ENCODE results near the gene ZNF14. TPM values are rescaled to one million over a fixed set of nuclear protein-coding genes. Genes with fewer than 3 reads are reported as not detected.

The ZNF14 gene
- total RNA-seq, 1 experiment from 2014 or later: 5.6 TPM

- Histone ChIP-seq H3K36me3 (ENCODE audit: control insufficient read depth, insufficient read depth, low read length) (no peaks in the 10 kb centered on the region), H3K27me3 (ENCODE audit: control insufficient read depth, insufficient read depth, low read length) (no peaks in the 10 kb centered on the region), H3K27ac (ENCODE audit: low read length) (no peak overlapping the region), H3K4me3 (ENCODE audit: low read depth in 2 of 2, low read length in 2 of 2) (no peak overlapping the region), H3K9me3 (ENCODE audit: control insufficient read depth, insufficient read depth, low read depth, low read length) (no peaks in the 10 kb centered on the region), H3K4me1 (ENCODE audit: control insufficient read depth, insufficient read depth, low read length) (no peaks in the 10 kb centered on the region)
- DNase-seq (ENCODE audit: low read depth, low spot score) (no peak), ATAC-seq (no peak)
- in situ Hi-C loops (cut with HindIII; ENCODE audit: low pct_unique_long_range_greater_than_20kb, low sequenced_read_pairs): no loop called here
- no TSS peak for BruUV-seq (replicated peaks)
- ChIA-PET POLR2A (no interaction called here), CTCF (no interaction called here)
- TF ChIP-seq, protein P1, sequence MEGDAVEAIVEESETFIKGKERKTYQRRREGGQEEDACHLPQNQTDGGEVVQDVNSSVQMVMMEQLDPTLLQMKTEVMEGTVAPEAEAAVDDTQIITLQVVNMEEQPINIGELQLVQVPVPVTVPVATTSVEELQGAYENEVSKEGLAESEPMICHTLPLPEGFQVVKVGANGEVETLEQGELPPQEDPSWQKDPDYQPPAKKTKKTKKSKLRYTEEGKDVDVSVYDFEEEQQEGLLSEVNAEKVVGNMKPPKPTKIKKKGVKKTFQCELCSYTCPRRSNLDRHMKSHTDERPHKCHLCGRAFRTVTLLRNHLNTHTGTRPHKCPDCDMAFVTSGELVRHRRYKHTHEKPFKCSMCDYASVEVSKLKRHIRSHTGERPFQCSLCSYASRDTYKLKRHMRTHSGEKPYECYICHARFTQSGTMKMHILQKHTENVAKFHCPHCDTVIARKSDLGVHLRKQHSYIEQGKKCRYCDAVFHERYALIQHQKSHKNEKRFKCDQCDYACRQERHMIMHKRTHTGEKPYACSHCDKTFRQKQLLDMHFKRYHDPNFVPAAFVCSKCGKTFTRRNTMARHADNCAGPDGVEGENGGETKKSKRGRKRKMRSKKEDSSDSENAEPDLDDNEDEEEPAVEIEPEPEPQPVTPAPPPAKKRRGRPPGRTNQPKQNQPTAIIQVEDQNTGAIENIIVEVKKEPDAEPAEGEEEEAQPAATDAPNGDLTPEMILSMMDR (IDR thresholded peaks at IDR 0.05): no peak
- TF ChIP-seq SIN3A (IDR thresholded peaks at IDR 0.05; ENCODE audit: borderline replicate concordance, insufficient read depth, low read depth, low read length) (no peak), POLR2AphosphoS5 (IDR thresholded peaks at IDR 0.05; ENCODE audit: low read depth, low read length) (no peak), REST (IDR thresholded peaks at IDR 0.05; ENCODE audit: insufficient read depth in 1 of 2, low read depth in 2 of 2, low read length in 1 of 2) (no peak), TCF7L2 (IDR thresholded peaks at IDR 0.05; ENCODE audit: low read depth, low read length) (no peak)
- intact Hi-C loops (cut with micrococcal nuclease; ENCODE audit: unreplicated experiment): no loop called here
Measured at GRCh38 chr19:19751846-19752245, 18.9 kb upstream of the ZNF14 start.

GRCh38 chr19:19750842-19751790 lies 18.2 kb upstream of the ZNF14 start:
- ChIA-PET POLR2A (no interaction called here), CTCF (no interaction called here)
- H3K9me3 ChIP-seq (ENCODE audit: control insufficient read depth, insufficient read depth, low read depth, low read length): no peaks in the 10 kb centered on the region
- no peaks in the 10 kb centered on the region for H3K27me3 ChIP-seq (ENCODE audit: control insufficient read depth, insufficient read depth, low read length)
- no peak overlapping the region for H3K27ac ChIP-seq (ENCODE audit: low read length)
- intact Hi-C loops (cut with micrococcal nuclease; ENCODE audit: unreplicated experiment): no loop called here
- no peaks in the 10 kb centered on the region for H3K4me1 ChIP-seq (ENCODE audit: control insufficient read depth, insufficient read depth, low read length)
- H3K36me3 ChIP-seq (ENCODE audit: control insufficient read depth, insufficient read depth, low read length): no peaks in the 10 kb centered on the region
- DNase-seq (ENCODE audit: low read depth, low spot score) (no peak), ATAC-seq (no peak)
- no TSS peak for BruUV-seq (replicated peaks)
- no peak for TF ChIP-seq POLR2AphosphoS5 (IDR thresholded peaks at IDR 0.05; ENCODE audit: low read depth, low read length)
- TF ChIP-seq SIN3A (IDR thresholded peaks at IDR 0.05; ENCODE audit: borderline replicate concordance, insufficient read depth, low read depth, low read length): no peak
- TF ChIP-seq, protein P1 (IDR thresholded peaks at IDR 0.05): no peak
- no peak for TF ChIP-seq TCF7L2 (IDR thresholded peaks at IDR 0.05; ENCODE audit: low read depth, low read length)
- TF ChIP-seq REST (IDR thresholded peaks at IDR 0.05; ENCODE audit: insufficient read depth in 1 of 2, low read depth in 2 of 2, low read length in 1 of 2): no peak
- H3K4me3 ChIP-seq (ENCODE audit: low read depth in 2 of 2, low read length in 2 of 2): no peak overlapping the region
- in situ Hi-C loops (cut with HindIII; ENCODE audit: low pct_unique_long_range_greater_than_20kb, low sequenced_read_pairs): no loop called here

Measured in Panc1 (cell line).